PC-3 (cell line): ENCODE measurements around the gene TMOD2.

Source experiments
- EZH2 ChIP-seq: fragments of 300-600 bp; sonication (generic); IDR thresholded peaks from one replicate; pipeline ENCODE4 v1.6.1; 2017; ENCODE audit warnings: antibody characterized with exemption, mild to moderate bottlenecking, low read length; ENCODE audit not compliant: unreplicated experiment
- TF ChIP-seq, protein P1 (sequence below): fragments of 300-600 bp; sonication (generic); conservative IDR thresholded peaks from 2 replicates; pipeline ENCODE4 v1.5.1; 2017; ENCODE audit warnings: antibody characterized with exemption, low read depth, mild to moderate bottlenecking, low read length

DNA sequence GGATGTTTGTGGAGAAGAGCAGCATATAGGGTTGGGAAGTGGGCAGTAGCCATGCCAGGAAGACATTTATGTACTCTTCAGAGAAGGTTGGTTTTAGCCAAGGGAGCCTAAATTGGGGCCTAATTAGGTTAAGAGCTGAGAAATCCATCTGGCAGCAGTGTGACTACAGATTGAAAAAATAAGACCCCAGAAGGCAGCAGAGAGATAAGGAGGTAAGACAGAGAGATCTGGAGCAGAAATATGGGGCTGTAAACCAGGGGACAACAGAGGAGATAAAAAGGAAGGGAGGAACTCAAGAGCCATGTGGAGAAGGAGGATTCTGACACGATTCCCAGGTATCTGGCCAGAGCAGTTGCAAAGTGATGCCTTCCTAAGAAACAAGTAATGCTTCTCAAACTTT is 37.2 kb upstream of the TMOD2 start:
- no peak for TF ChIP-seq EZH2
- TF ChIP-seq, protein P1, sequence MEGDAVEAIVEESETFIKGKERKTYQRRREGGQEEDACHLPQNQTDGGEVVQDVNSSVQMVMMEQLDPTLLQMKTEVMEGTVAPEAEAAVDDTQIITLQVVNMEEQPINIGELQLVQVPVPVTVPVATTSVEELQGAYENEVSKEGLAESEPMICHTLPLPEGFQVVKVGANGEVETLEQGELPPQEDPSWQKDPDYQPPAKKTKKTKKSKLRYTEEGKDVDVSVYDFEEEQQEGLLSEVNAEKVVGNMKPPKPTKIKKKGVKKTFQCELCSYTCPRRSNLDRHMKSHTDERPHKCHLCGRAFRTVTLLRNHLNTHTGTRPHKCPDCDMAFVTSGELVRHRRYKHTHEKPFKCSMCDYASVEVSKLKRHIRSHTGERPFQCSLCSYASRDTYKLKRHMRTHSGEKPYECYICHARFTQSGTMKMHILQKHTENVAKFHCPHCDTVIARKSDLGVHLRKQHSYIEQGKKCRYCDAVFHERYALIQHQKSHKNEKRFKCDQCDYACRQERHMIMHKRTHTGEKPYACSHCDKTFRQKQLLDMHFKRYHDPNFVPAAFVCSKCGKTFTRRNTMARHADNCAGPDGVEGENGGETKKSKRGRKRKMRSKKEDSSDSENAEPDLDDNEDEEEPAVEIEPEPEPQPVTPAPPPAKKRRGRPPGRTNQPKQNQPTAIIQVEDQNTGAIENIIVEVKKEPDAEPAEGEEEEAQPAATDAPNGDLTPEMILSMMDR = no peak
